H1 (cell line): ENCODE measurements around the gene ZNF581.

Experiments used
- ATF3 ChIP-seq: IDR thresholded peaks from 2 replicates; pipeline ENCODE4 v1.6.1; 2011; ENCODE audit warnings: low read depth, mild to moderate bottlenecking, low read length; ENCODE audit not compliant: insufficient read depth
- CBX8 ChIP-seq: fragments of 300-800, 300-1000 bp; sonication (generic); IDR thresholded peaks from 2 replicates; pipeline ENCODE4 v1.7.1; 2016; ENCODE audit warnings: low read depth, low read length, borderline replicate concordance
- CREB1 ChIP-seq: IDR thresholded peaks from 2 replicates; pipeline ENCODE4 v1.6.1; 2012; ENCODE audit warnings: inconsistent platforms
- CTCF ChIP-seq, 3 experiments: IDR thresholded peaks; 1 replicate in 2 of 3; 2 replicates in 1 of 3; pipeline versions ENCODE4 v1.5.1 to v1.6.1; 2011; ENCODE audit warnings: low read length in 3 of 3, mild to moderate bottlenecking in 3 of 3, inconsistent platforms in 2 of 3, low read depth in 1 of 3, moderate library complexity in 1 of 3; ENCODE audit not compliant: insufficient read depth in 1 of 3; ENCODE audit errors: control extremely low read depth in 1 of 3
- HDAC2 ChIP-seq, 2 experiments: fragments of 300-600 bp in 1 of 2; sonication (generic) in 1 of 2; IDR thresholded peaks; 2 replicates each; pipeline ENCODE4 v1.6.1; 2011 to 2012; ENCODE audit warnings: low read depth in 2 of 2, low read length in 2 of 2, mild to moderate bottlenecking in 2 of 2, moderate library complexity in 2 of 2, borderline replicate concordance in 1 of 2, inconsistent platforms in 1 of 2
- KDM1A ChIP-seq: fragments of 200-600, 300-600 bp; sonication (generic); IDR thresholded peaks from 2 replicates; pipeline ENCODE4 v1.7.1; 2016; ENCODE audit warnings: mild to moderate bottlenecking, low read length, borderline replicate concordance
- POU5F1 ChIP-seq: IDR thresholded peaks from 2 replicates; pipeline ENCODE4 v1.6.1; 2011; ENCODE audit warnings: low read depth, mild to moderate bottlenecking, low read length, moderate library complexity
- SP2 ChIP-seq: IDR thresholded peaks from 2 replicates; pipeline ENCODE4 v1.6.1; 2012; ENCODE audit warnings: mild to moderate bottlenecking, low read length, inconsistent platforms

- TF ChIP-seq CBX8 (no peak), CTCF (IDR thresholded peaks at IDR 0.05; ENCODE audit: control extremely low read depth in 1 of 3, insufficient read depth in 1 of 3, low read depth in 1 of 3, low read length in 3 of 3) (no peak), POU5F1 (no peak), CREB1 (no peak), ATF3 (no peak), SP2 (no peak), HDAC2 (IDR thresholded peaks at IDR 0.05; ENCODE audit: borderline replicate concordance in 1 of 2, low read depth in 2 of 2, low read length in 2 of 2) (no peak), KDM1A (no peak)
Observed at GRCh38 chr19:55646889-55647731, 3.7 kb downstream of the ZNF581 start.
